K562 (cell line): ENCODE measurements around the gene TMEM161B. TPM values are rescaled to one million over a fixed set of nuclear protein-coding genes. Genes with fewer than 3 reads are reported as not detected.

ENCODE experiments used
- CBX3 ChIP-seq, 2 experiments: IDR thresholded peaks; 1 replicate in 1 of 2; 2 replicates in 1 of 2; pipeline ENCODE4 v1.6.1; 2012; ENCODE audit warnings: inconsistent platforms in 2 of 2, low read length in 2 of 2, borderline replicate concordance in 1 of 2, control low read depth in 1 of 2
- GMEB1 ChIP-seq: fragments of 250-450 bp; sonication (Bioruptor Pico); IDR thresholded peaks from 2 replicates; pipeline ENCODE4 v1.4.0; 2020; ENCODE audit warnings: mild to moderate bottlenecking
- NR1H2 ChIP-seq: sonication (generic); formaldehyde crosslinking; IDR thresholded peaks from 2 replicates; pipeline ENCODE4 v1.4.0; 2020; ENCODE audit warnings: mild to moderate bottlenecking, missing genetic modification reagents
- OTX1 ChIP-seq: fragments of 450-650 bp; formaldehyde crosslinking; IDR thresholded peaks from 2 replicates; pipeline ENCODE4 v1.4.0; 2022; ENCODE audit warnings: mild to moderate bottlenecking
- POLR2H ChIP-seq: IDR thresholded peaks from 2 replicates; pipeline ENCODE4 v1.6.1; 2016; ENCODE audit warnings: missing genetic modification characterization, low read depth, mild to moderate bottlenecking, control low read depth, missing compliant biosample characterization, moderate library complexity
- POU5F1 ChIP-seq: fragments of 150-350 bp; IDR thresholded peaks from 2 replicates; pipeline ENCODE4 v1.6.1; 2014; ENCODE audit warnings: borderline replicate concordance, low read length, low read depth, mild to moderate bottlenecking; ENCODE audit not compliant: partially characterized antibody
- RBFOX2 ChIP-seq: fragments of 200-400 bp; formaldehyde crosslinking; IDR thresholded peaks from 2 replicates; pipeline ENCODE4 v1.6.1; 2017; ENCODE audit warnings: low read depth, mild to moderate bottlenecking, low read length, moderate library complexity
- SMARCA5 ChIP-seq: fragments of 450-650 bp; IDR thresholded peaks from 2 replicates; pipeline ENCODE4 v1.6.1; 2016
- SPI1 ChIP-seq: IDR thresholded peaks from 2 replicates; pipeline ENCODE4 v1.6.1; 2011; ENCODE audit warnings: low read depth, low read length, control low read depth, borderline replicate concordance
- STAT6 ChIP-seq: sonication (generic); formaldehyde crosslinking; IDR thresholded peaks from 2 replicates; pipeline ENCODE4 v1.8.1; 2023; ENCODE audit warnings: mild to moderate bottlenecking, missing genetic modification reagents
- ZBTB43 ChIP-seq: sonication (generic); formaldehyde crosslinking; IDR thresholded peaks from 2 replicates; pipeline ENCODE4 v1.8.0; 2023; ENCODE audit warnings: mild to moderate bottlenecking, missing genetic modification reagents
- ZNF395 ChIP-seq: fragments of 200-800 bp; sonication (Bioruptor generic); IDR thresholded peaks from 2 replicates; pipeline ENCODE4 v1.6.1; 2017; ENCODE audit warnings: missing genetic modification characterization, missing compliant biosample characterization
- polyA plus RNA-seq, 8 experiments: library from polyadenylated mRNA; depleted of rRNA in 4 of 8; stranded (reverse) in 5 of 8; unstranded in 3 of 8; fragments of >200 nt; fragmentation: Nextera tagmentation in 2 of 8; fragmentation: Illumina TruSeq in 1 of 8; extraction: Ambion mirVana in 2 of 8; extraction: Trizol in 1 of 8; gene quantifications; 2 replicates each; pipeline versions ENCODE4 v1.2.1 to v1.2.3, GENCODE V29; 2011 to 2014; ENCODE audit warnings: inconsistent platforms in 1 of 8, missing spikeins in 1 of 8
- total RNA-seq, 7 experiments: library from RNA; depleted of rRNA in 6 of 7; stranded (reverse); fragments of >200 nt in 6 of 7; fragmentation: Illumina TruSeq in 2 of 7; extraction: Trizol in 2 of 7; gene quantifications; 2 replicates each; pipeline versions ENCODE4 v1.2.1 to v1.2.3, GENCODE V29; 2011 to 2021; ENCODE audit warnings: low replicate concordance in 1 of 7
- TF ChIP-seq, protein P1 (sequence below): fragments of 250-450 bp; sonication (Bioruptor Pico); IDR thresholded peaks from 2 replicates; pipeline ENCODE4 v1.4.0; 2020

Gene TMEM161B
- total and polyA plus RNA-seq, 9 of the 15 experiments (the other 6 are each of a cell fraction or from before 2014, with no cell fraction given) = 18.9 to 57.1 (median 40.6) TPM

DNA sequence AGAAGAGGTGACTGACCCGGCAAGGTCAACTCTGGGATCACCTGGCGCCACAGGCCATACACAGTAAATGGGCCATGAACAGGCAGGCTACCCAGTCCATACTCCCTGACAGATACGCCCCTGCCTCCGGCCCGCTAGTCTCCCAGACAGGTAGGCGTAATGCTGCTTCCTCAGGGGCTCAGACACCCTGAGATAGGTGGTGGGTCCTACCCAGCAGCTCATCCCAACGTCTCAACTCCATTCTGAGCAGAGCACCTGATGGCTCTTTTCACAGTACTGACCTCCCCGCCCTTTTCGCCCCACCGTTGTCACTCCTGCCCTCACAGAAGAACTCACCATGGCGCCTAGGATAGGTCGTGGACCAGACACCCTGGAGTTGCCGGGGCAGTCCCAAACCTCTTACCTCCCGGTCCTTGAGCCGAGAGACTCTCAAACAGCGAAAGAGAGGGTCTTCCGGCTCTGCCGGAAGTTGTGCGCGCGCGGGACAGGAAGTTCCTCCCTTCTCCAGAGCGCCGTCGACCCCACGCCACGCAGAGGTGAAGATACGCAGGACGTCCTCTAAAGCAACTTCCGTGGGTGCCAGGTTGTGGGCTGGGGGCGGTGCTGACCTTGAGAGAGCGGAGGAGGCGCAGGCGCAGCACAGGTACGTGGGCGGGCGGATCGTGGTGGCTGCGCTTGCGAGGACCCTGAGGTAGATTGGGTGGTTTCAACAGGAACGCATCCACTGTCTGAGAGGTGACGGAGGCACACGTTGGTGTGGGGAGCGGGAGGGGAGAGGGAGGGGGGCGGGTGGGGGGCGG lies at the start of gene TMEM161B (continued):
- TF ChIP-seq, protein P1, sequence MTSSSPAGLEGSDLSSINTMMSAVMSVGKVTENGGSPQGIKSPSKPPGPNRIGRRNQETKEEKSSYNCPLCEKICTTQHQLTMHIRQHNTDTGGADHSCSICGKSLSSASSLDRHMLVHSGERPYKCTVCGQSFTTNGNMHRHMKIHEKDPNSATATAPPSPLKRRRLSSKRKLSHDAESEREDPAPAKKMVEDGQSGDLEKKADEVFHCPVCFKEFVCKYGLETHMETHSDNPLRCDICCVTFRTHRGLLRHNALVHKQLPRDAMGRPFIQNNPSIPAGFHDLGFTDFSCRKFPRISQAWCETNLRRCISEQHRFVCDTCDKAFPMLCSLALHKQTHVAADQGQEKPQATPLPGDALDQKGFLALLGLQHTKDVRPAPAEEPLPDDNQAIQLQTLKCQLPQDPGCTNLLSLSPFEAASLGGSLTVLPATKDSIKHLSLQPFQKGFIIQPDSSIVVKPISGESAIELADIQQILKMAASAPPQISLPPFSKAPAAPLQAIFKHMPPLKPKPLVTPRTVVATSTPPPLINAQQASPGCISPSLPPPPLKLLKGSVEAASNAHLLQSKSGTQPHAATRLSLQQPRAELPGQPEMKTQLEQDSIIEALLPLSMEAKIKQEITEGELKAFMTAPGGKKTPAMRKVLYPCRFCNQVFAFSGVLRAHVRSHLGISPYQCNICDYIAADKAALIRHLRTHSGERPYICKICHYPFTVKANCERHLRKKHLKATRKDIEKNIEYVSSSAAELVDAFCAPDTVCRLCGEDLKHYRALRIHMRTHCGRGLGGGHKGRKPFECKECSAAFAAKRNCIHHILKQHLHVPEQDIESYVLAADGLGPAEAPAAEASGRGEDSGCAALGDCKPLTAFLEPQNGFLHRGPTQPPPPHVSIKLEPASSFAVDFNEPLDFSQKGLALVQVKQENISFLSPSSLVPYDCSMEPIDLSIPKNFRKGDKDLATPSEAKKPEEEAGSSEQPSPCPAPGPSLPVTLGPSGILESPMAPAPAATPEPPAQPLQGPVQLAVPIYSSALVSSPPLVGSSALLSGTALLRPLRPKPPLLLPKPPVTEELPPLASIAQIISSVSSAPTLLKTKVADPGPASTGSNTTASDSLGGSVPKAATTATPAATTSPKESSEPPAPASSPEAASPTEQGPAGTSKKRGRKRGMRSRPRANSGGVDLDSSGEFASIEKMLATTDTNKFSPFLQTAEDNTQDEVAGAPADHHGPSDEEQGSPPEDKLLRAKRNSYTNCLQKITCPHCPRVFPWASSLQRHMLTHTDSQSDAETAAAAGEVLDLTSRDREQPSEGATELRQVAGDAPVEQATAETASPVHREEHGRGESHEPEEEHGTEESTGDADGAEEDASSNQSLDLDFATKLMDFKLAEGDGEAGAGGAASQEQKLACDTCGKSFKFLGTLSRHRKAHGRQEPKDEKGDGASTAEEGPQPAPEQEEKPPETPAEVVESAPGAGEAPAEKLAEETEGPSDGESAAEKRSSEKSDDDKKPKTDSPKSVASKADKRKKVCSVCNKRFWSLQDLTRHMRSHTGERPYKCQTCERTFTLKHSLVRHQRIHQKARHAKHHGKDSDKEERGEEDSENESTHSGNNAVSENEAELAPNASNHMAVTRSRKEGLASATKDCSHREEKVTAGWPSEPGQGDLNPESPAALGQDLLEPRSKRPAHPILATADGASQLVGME (CRISPR knock-in tag) = no peak
- TF ChIP-seq POLR2H (peak; percentile 33; the same call in 1 of the 2 replicates), STAT6 (CRISPR knock-in tag) (no peak), SMARCA5 (no peak), POU5F1 (peak; percentile 50), SPI1 (peak; percentile 38; the same call in 1 of the 2 replicates), GMEB1 (CRISPR knock-in tag) (peak; percentile 99), OTX1 (CRISPR knock-in tag) (no peak), ZNF395 (CRISPR knock-in tag) (no peak), NR1H2 (CRISPR knock-in tag) (no peak), RBFOX2 (peak; percentile 88), ZBTB43 (CRISPR knock-in tag) (no peak), CBX3 (IDR thresholded peaks at IDR 0.05; ENCODE audit: borderline replicate concordance in 1 of 2, low read length in 2 of 2) (no peak)
